Spleen (tissue), 11 donors: ENCODE data around the gene ERCC6. TPM values are rescaled to one million over a fixed set of nuclear protein-coding genes. Genes with fewer than 3 reads are reported as not detected.

Experiments used
- DNase-seq: peaks from one replicate; pipeline ENCODE4 v3.0.0-alpha.2; 2020
- H3K27ac ChIP-seq, 8 donors: fragments of 200-600 bp; sonication (generic) in 7 of 8; 1 replicate in 4 of 8; 2 replicates in 4 of 8; pipeline versions ENCODE4 v1.5.0 to v1.8.0; 2016 to 2021; ENCODE audit warnings: inconsistent platforms in 4 of 8, mild to moderate bottlenecking in 4 of 8, moderate library complexity in 1 of 8
- H3K27me3 ChIP-seq, 7 donors: fragments of 200-600 bp; sonication (generic) in 6 of 7; replicated peaks in 1 of 7; 1 replicate in 4 of 7; 2 replicates in 3 of 7; pipeline versions ENCODE4 v1.5.0 to v1.8.0; 2016 to 2021; ENCODE audit warnings: inconsistent platforms in 3 of 7, mild to moderate bottlenecking in 1 of 7
- H3K36me3 ChIP-seq, 6 donors: fragments of 200-600 bp; sonication (generic) in 5 of 6; 1 replicate in 4 of 6; 2 replicates in 2 of 6; pipeline versions ENCODE4 v1.5.0 to v1.8.0; 2016 to 2021; ENCODE audit warnings: inconsistent platforms in 2 of 6
- H3K4me1 ChIP-seq, 6 donors: fragments of 200-600 bp; sonication (generic) in 5 of 6; 1 replicate in 3 of 6; 2 replicates in 3 of 6; pipeline versions ENCODE4 v1.5.0 to v1.8.0; 2016 to 2021; ENCODE audit warnings: inconsistent platforms in 3 of 6
- H3K4me3 ChIP-seq, 8 donors: fragments of 200-600 bp; sonication (generic) in 7 of 8; 1 replicate in 4 of 8; 2 replicates in 4 of 8; pipeline versions ENCODE4 v1.5.0 to v1.8.0; 2016 to 2021; ENCODE audit warnings: inconsistent platforms in 4 of 8, mild to moderate bottlenecking in 4 of 8, moderate library complexity in 2 of 8
- H3K9me3 ChIP-seq, 8 donors: fragments of 200-600 bp; sonication (generic) in 7 of 8; 1 replicate in 4 of 8; 2 replicates in 4 of 8; pipeline versions ENCODE4 v1.5.0 to v1.8.0; 2016 to 2021; ENCODE audit warnings: inconsistent platforms in 4 of 8
- POLR2A ChIP-seq, 3 donors: fragments of 450-650 bp; IDR thresholded peaks; one replicate each; pipeline ENCODE4 v1.5.1; 2017; ENCODE audit warnings: antibody characterized with exemption in 3 of 3, mild to moderate bottlenecking in 1 of 3
- POLR2AphosphoS5 ChIP-seq, 3 donors: sonication (generic); formaldehyde crosslinking; IDR thresholded peaks; one replicate each; pipeline ENCODE4 v1.5.1; 2017; ENCODE audit warnings: antibody characterized with exemption in 3 of 3
- WGBS, 5 donors: extraction: QIAGEN DNeasy Blood & Tissue Kit in 3 of 5; methylation state at CpG; one replicate each; pipeline versions ENCODE4 v1.1.5 to v1.1.7; 2013 to 2018; 5-methylcytosine and 5-hydroxymethylcytosine counted together
- intact Hi-C: fragments of 100-400 bp; cut with DNase I; formaldehyde crosslinking; loops from one replicate; pipeline ENCODE4 v1.15.0; 2023; ENCODE audit warnings: low total_unique reads
- polyA plus RNA-seq, 3 donors: library from polyadenylated mRNA; stranded (reverse); fragments of 200-250 nt; gene quantifications; one replicate each; pipeline ENCODE4 v1.2.1, GENCODE V29; 2013
- total RNA-seq, 7 donors: library from RNA; depleted of rRNA in 3 of 7; stranded (reverse); fragments of >200 nt in 3 of 7; fragmentation: NEBNext Ultra II Directional in 4 of 7; extraction: Animal tissue kit (Norgen Biotek cat#: 25700) in 4 of 7; gene quantifications; one replicate each; pipeline versions ENCODE4 v1.1.0 to v1.2.1, GENCODE V29; 2016 to 2021
- TF ChIP-seq, protein P1 (sequence below), 11 experiments: fragments of 200-600 bp in 7 of 11; fragments of 450-650 bp in 4 of 11; sonication (generic) in 4 of 11; IDR thresholded peaks in 8 of 11; conservative IDR thresholded peaks in 3 of 11; 1 replicate in 7 of 11; 2 replicates in 4 of 11; pipeline versions ENCODE4 v1.4.0 to v1.8.0; 2016 to 2021; ENCODE audit warnings: antibody characterized with exemption in 11 of 11, inconsistent platforms in 4 of 11, mild to moderate bottlenecking in 1 of 11
- donor health status: healthy with polysubstance abuse.
- donor health status: DM: no; HTN: no; CAD: no; lungs with moderate emphysema.
- donor health status: DM: no; HTN: no; CAD: no.
- donor health status: Bipolar disorder and iron deficiency.
- donor health status: healthy.
- donor health status: DM: no; HTN: no; CAD: no.
- donor health status: DM: yes; HTN: yes; CAD: no.

The ERCC6 gene
- total and polyA plus RNA-seq, 10 donors: 2.7 to 32.7 (median 24.6) TPM

DNA sequence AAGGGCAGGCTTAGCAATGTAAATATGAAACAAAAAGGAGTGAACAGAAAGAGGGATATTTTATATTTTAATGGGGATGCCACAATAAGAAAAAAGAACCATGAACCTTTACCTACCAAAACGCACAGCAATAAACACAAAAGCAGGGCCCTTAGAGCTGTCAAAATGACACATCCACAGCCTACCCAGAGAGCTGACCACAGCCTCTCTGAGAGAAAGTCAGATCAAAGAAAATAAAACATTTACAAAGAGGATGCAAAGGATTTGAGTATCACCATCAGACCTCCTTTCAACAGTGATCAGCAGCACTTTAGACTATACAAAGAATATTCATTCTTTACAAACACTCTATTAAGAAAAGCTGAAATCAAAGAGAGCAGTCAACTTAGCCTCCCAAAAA lies 52.9 kb downstream of the ERCC6 start:
- intact Hi-C loops: no loop called here
- no peaks in the 10 kb centered on the region for H3K9me3 ChIP-seq
- no peaks in the 10 kb centered on the region for H3K4me1 ChIP-seq
- H3K36me3 ChIP-seq: peaks cover 3 to 45% (median 16%) of the 10 kb centered on the region in 6 donors
- TF ChIP-seq, protein P1, sequence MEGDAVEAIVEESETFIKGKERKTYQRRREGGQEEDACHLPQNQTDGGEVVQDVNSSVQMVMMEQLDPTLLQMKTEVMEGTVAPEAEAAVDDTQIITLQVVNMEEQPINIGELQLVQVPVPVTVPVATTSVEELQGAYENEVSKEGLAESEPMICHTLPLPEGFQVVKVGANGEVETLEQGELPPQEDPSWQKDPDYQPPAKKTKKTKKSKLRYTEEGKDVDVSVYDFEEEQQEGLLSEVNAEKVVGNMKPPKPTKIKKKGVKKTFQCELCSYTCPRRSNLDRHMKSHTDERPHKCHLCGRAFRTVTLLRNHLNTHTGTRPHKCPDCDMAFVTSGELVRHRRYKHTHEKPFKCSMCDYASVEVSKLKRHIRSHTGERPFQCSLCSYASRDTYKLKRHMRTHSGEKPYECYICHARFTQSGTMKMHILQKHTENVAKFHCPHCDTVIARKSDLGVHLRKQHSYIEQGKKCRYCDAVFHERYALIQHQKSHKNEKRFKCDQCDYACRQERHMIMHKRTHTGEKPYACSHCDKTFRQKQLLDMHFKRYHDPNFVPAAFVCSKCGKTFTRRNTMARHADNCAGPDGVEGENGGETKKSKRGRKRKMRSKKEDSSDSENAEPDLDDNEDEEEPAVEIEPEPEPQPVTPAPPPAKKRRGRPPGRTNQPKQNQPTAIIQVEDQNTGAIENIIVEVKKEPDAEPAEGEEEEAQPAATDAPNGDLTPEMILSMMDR (IDR thresholded peaks at IDR 0.05 in 8 of 11, conservative IDR thresholded peaks at IDR 0.05 in 3 of 11): no peak
- TF ChIP-seq POLR2A (IDR thresholded peaks at IDR 0.05): no peak
- TF ChIP-seq POLR2AphosphoS5 (IDR thresholded peaks at IDR 0.05): no peak
- 84 to 93% (median 93%) methylated on average over 1 of the region's 1 CpG for WGBS, 5 donors
- no peak for DNase-seq
- H3K27me3 ChIP-seq: no peaks in the 10 kb centered on the region
- H3K27ac ChIP-seq: no peak overlapping the region
- H3K4me3 ChIP-seq: no peak overlapping the region

DNA sequence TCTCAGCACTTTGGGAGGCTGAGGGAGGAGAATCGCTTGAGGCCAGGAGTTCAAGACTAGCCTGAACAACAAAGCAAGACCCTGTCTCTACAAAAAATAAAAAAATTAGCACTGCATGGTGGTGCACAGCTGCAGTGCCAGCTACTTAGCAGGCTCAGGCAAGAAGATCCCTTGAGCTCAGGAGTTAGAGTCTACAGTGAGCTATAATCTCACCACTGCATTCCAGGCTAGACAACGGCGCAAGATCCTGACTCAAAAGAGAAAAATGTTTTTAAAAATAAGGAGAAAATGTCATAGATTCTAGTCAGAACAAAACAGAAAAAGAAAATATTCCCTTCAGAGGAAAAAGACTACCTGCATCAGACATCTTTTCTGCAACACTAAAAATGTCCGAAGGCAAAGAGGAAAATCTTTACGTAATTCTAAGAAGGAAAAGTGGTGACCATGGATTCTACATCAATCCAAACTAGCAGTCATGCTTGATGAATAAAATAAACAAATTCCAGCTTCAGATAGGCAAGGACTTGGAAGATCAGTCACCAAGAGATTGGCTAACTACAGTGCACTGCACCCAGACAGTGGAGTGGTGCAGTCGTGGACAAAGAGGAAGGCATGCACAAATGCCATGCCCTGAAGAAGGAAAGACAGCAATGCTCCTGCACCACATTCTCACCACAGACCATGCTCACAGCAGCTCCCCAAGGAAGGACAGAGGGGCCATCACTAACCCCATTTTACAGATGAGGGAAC lies 54.3 kb downstream of the ERCC6 start:
- DNase-seq: no peak
- intact Hi-C loops: no loop called here
- H3K27ac ChIP-seq: no peak overlapping the region
- no peaks in the 10 kb centered on the region for H3K9me3 ChIP-seq
- TF ChIP-seq, protein P1 (IDR thresholded peaks at IDR 0.05 in 8 of 11, conservative IDR thresholded peaks at IDR 0.05 in 3 of 11): no peak
- TF ChIP-seq POLR2A (IDR thresholded peaks at IDR 0.05): no peak
- TF ChIP-seq POLR2AphosphoS5 (IDR thresholded peaks at IDR 0.05): no peak
- H3K4me3 ChIP-seq: no peak overlapping the region
- H3K4me1 ChIP-seq: no peaks in the 10 kb centered on the region
- no peaks in the 10 kb centered on the region for H3K27me3 ChIP-seq
- peaks cover 3 to 51% (median 23%) of the 10 kb centered on the region in 6 donors for H3K36me3 ChIP-seq
- 87 to 93% (median 92%) methylated on average over 6 of the region's 6 CpGs for WGBS, 5 donors

DNA sequence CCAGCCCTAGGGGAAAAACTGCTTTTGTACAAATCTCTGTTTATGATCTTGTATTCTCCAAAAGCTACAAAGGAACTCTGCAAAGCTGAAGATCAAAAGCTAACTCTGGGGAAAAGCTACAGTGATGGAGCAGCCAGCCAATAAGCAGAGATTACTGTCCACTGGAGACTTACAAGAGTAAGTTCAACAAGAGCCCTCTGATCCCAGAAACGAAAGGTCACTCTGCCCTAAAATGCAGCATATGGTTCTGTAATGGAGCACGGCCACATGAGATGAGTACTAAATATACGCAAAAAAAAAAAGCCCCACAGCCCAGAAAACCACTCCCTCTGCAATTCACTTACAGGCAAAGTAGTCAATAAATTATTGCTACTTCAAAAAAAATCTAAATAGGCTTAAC lies 60.1 kb downstream of the ERCC6 start:
- WGBS, 5 donors: 94 to 99% (median 96%) methylated on average over 3 of the region's 3 CpGs
- peaks cover 3 to 100% (median 68%) of the 10 kb centered on the region in 6 donors for H3K36me3 ChIP-seq

DNA sequence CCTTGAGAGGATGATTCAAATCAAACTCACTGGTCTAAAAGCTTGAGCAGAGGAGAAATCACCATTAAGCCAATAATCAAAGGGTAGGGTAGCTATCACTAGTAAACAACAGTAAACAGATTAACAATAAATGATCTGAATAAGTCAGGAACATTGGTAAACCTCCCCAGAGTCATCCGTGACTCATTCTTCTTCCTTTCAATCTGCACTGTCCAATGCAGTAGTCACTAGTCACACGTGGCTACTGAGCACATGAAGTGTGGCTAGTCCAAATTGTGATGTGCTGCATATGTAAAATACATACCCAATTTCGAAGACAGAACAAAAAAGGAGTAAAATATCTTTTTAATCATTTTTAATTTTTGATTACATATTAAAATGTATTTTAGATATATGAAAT lies 64.0 kb downstream of the ERCC6 start:
- no peaks in the 10 kb centered on the region for H3K4me1 ChIP-seq
- no peaks in the 10 kb centered on the region for H3K27me3 ChIP-seq
- WGBS, 5 donors: 72 to 93% (median 85%) methylated on average over 3 of the region's 3 CpGs
- H3K27ac ChIP-seq: no peak overlapping the region
- H3K36me3 ChIP-seq: peaks cover 3 to 100% (median 84%) of the 10 kb centered on the region in 6 donors
- H3K9me3 ChIP-seq: no peaks in the 10 kb centered on the region
- no peak overlapping the region for H3K4me3 ChIP-seq
- no peak for DNase-seq
- TF ChIP-seq POLR2AphosphoS5 (IDR thresholded peaks at IDR 0.05) (no peak), POLR2A (IDR thresholded peaks at IDR 0.05) (no peak)
- TF ChIP-seq, protein P1 (IDR thresholded peaks at IDR 0.05 in 8 of 11, conservative IDR thresholded peaks at IDR 0.05 in 3 of 11): no peak
- intact Hi-C loops: no loop called here

More for the DNA sequence above, 60.1 kb downstream of the ERCC6 start:
- Histone ChIP-seq H3K27me3 (no peaks in the 10 kb centered on the region), H3K27ac (no peak overlapping the region), H3K9me3 (no peaks in the 10 kb centered on the region), H3K4me1 (no peaks in the 10 kb centered on the region), H3K4me3 (no peak overlapping the region)
- no peak for DNase-seq
- TF ChIP-seq POLR2AphosphoS5 (IDR thresholded peaks at IDR 0.05): no peak
- no peak for TF ChIP-seq POLR2A (IDR thresholded peaks at IDR 0.05)
- TF ChIP-seq, protein P1 (IDR thresholded peaks at IDR 0.05 in 8 of 11, conservative IDR thresholded peaks at IDR 0.05 in 3 of 11): no peak
- intact Hi-C loops: no loop called here
